GM12878 (cell line): ENCODE data around the gene CNTN6. TPM values are rescaled to one million over a fixed set of nuclear protein-coding genes. Genes with fewer than 3 reads are reported as not detected.

Experiments used
- ATAC-seq: fragments of 200-7000 bp; cut with Tn5 transposase; 3 replicates; pipeline ENCODE4 v1.9.1; 2020; ENCODE audit warnings: mild to moderate bottlenecking, moderate library complexity
- BruUV-seq: library from RNA; stranded (reverse); fragments of 400-500 nt; replicated peaks from 2 replicates; lab custom pipeline; 2021; lab: Mats Ljungman, UMichigan
- CTCF ChIA-PET: fragments of 300-600 bp; sonication (Branson Sonifier 250); formaldehyde crosslinking; extraction: SDS; loops from one replicate; lab custom pipeline; 2021; ENCODE audit warnings: inconsistent platforms; lab: Yijun Ruan, JAX
- POLR2A ChIA-PET: fragments of 350-600 bp; formaldehyde crosslinking; extraction: SDS; loops from one replicate; lab custom pipeline; 2021; ENCODE audit warnings: inconsistent platforms; lab: Charles Lee
- RAD21 ChIA-PET: fragments of 300-600 bp; sonication (Branson Sonifier 250); formaldehyde crosslinking; loops from one replicate; lab custom pipeline; 2023; ENCODE audit warnings: antibody characterized with exemption; ENCODE audit not compliant: unreplicated experiment; lab: Charles Lee
- SMC1A ChIA-PET: fragments of 300-600 bp; sonication (Branson Sonifier 250); formaldehyde crosslinking; loops from one replicate; lab custom pipeline; 2023; ENCODE audit not compliant: unreplicated experiment, uncharacterized antibody; lab: Charles Lee
- DNase-seq: peaks from one replicate; pipeline ENCODE4 v3.0.0-alpha.2; 2011; ENCODE audit warnings: low read depth, low spot score
- FAIRE-seq: peaks from 3 replicates; lab custom pipeline; 2011; peaks lifted over from hg19 to GRCh38; lab: Jason Lieb, UNC
- H2AFZ ChIP-seq: 2 replicates; pipeline ENCODE4 v1.6.0; 2011; ENCODE audit warnings: low read depth, low read length, control low read depth; ENCODE audit not compliant: control insufficient read depth
- H3K27ac ChIP-seq: 2 replicates; pipeline ENCODE4 v1.5.1; 2011; ENCODE audit warnings: control low read depth; ENCODE audit not compliant: control insufficient read depth, insufficient read depth
- H3K27me3 ChIP-seq, 2 experiments: replicated peaks in 1 of 2; 2 replicates each; pipeline versions ENCODE4 v1.6.0 to v1.6.1; 2011; ENCODE audit warnings: low read length in 1 of 2; ENCODE audit not compliant: control insufficient read depth in 2 of 2, insufficient read depth in 2 of 2
- H3K36me3 ChIP-seq, 2 experiments: 2 replicates each; pipeline ENCODE4 v1.5.1; 2011; ENCODE audit warnings: low read length in 1 of 2; ENCODE audit not compliant: control insufficient read depth in 2 of 2, insufficient read depth in 2 of 2
- H3K4me1 ChIP-seq: 2 replicates; pipeline ENCODE4 v1.6.1; 2011; ENCODE audit warnings: mild to moderate bottlenecking, low read length, moderate library complexity, mixed read lengths; ENCODE audit not compliant: control insufficient read depth, insufficient read depth
- H3K4me2 ChIP-seq: 2 replicates; pipeline ENCODE4 v1.6.0; 2011; ENCODE audit warnings: control low read depth; ENCODE audit not compliant: control insufficient read depth, insufficient read depth
- H3K4me3 ChIP-seq: fragments of 200-600 bp; sonication (generic); 2 replicates; pipeline ENCODE4 v1.5.1; 2016
- H3K79me2 ChIP-seq: 2 replicates; pipeline ENCODE4 v1.6.0; 2011; ENCODE audit warnings: low read length; ENCODE audit not compliant: control insufficient read depth, insufficient read depth
- H3K9ac ChIP-seq: 2 replicates; pipeline ENCODE4 v1.8.0; 2011; ENCODE audit warnings: low read length, control low read depth, mixed read lengths; ENCODE audit not compliant: control insufficient read depth, insufficient read depth
- H3K9me3 ChIP-seq: replicated peaks from 3 replicates; pipeline ENCODE4 v1.5.1; 2011; ENCODE audit warnings: mild to moderate bottlenecking, low read length; ENCODE audit not compliant: control insufficient read depth, insufficient read depth
- H4K20me1 ChIP-seq: 2 replicates; pipeline ENCODE4 v1.6.0; 2011; ENCODE audit not compliant: control insufficient read depth, insufficient read depth
- EGR1 ChIP-seq, 2 experiments: IDR thresholded peaks; 1 replicate in 1 of 2; 2 replicates in 1 of 2; pipeline ENCODE4 v1.6.1; 2011 to 2012; ENCODE audit warnings: low read depth in 2 of 2, low read length in 2 of 2, borderline replicate concordance in 1 of 2, mild to moderate bottlenecking in 1 of 2, moderate library complexity in 1 of 2
- HDAC2 ChIP-seq: fragments of 200-600 bp; sonication (generic); IDR thresholded peaks from 2 replicates; pipeline ENCODE4 v1.6.1; 2017
- PKNOX1 ChIP-seq: fragments of 450-650 bp; IDR thresholded peaks from 2 replicates; pipeline ENCODE4 v1.6.1; 2016; ENCODE audit warnings: mild to moderate bottlenecking
- SMC3 ChIP-seq: IDR thresholded peaks from 2 replicates; pipeline ENCODE4 v1.6.1; 2011; ENCODE audit warnings: low read length, improper control_type of control experiment, borderline replicate concordance
- ZBTB4 ChIP-seq: fragments of 450-650 bp; formaldehyde crosslinking; IDR thresholded peaks from 2 replicates; pipeline ENCODE4 v1.4.0; 2022; ENCODE audit warnings: mild to moderate bottlenecking, moderate library complexity
- ZNF217 ChIP-seq: fragments of 450-650 bp; IDR thresholded peaks from 2 replicates; pipeline ENCODE4 v1.6.1; 2017; ENCODE audit warnings: antibody characterized with exemption, mild to moderate bottlenecking
- WGBS: methylation state at CpG from one replicate; pipeline ENCODE4 v1.1.6; 2016; ENCODE audit warnings: low lambda C conversion rate; ENCODE audit not compliant: insufficient replicate concordance, insufficient coverage; ENCODE audit errors: missing lambda C conversion rate; 5-methylcytosine and 5-hydroxymethylcytosine counted together
- in situ Hi-C: fragments of 300-500 bp; cut with MboI; formaldehyde crosslinking; loops from 9 replicates; pipeline ENCODE4 v1.14.3; 2018; ENCODE audit warnings: mixed read lengths
- intact Hi-C: fragments of 100-400 bp; cut with micrococcal nuclease; formaldehyde crosslinking; loops from one replicate; pipeline ENCODE4 v1.14.2; 2022; ENCODE audit not compliant: unreplicated experiment
- polyA plus RNA-seq, 11 experiments: library from polyadenylated mRNA; depleted of rRNA in 4 of 11; unstranded in 6 of 11; stranded (reverse) in 5 of 11; fragments of >200 nt; fragmentation: Nextera tagmentation in 4 of 11; fragmentation: Illumina TruSeq in 1 of 11; extraction: Ambion mirVana in 4 of 11; extraction: Trizol in 1 of 11; gene quantifications; 1 replicate in 1 of 11; 2 replicates in 10 of 11; pipeline versions ENCODE4 v1.2.1 to v1.2.3, GENCODE V29; 2011 to 2016; ENCODE audit warnings: inconsistent platforms in 2 of 11, missing spikeins in 2 of 11, low read depth in 1 of 11
- total RNA-seq, 4 experiments: library from RNA; depleted of rRNA in 3 of 4; stranded (reverse); fragments of >200 nt in 3 of 4; fragmentation: Illumina TruSeq in 1 of 4; extraction: Trizol in 1 of 4; gene quantifications; 2 replicates each; pipeline versions ENCODE4 v1.2.1 to v1.2.3, GENCODE V29; 2013 to 2021
- TF ChIP-seq, protein P1 (sequence below), 3 experiments: IDR thresholded peaks in 2 of 3; conservative IDR thresholded peaks in 1 of 3; 2 replicates each; pipeline ENCODE4 v1.5.1; 2011; ENCODE audit warnings: low read depth in 3 of 3, low read length in 3 of 3, mild to moderate bottlenecking in 3 of 3, control low read depth in 2 of 3, moderate library complexity in 2 of 3, inconsistent platforms in 1 of 3, mixed read lengths in 1 of 3; ENCODE audit not compliant: control insufficient read depth in 2 of 3, insufficient read depth in 1 of 3; ENCODE audit errors: extremely low read depth in 1 of 3

The CNTN6 gene
- total and polyA plus RNA-seq, 10 of the 15 experiments (the other 5 are each of a cell fraction or from before 2014, with no cell fraction given), result not detected

DNA sequence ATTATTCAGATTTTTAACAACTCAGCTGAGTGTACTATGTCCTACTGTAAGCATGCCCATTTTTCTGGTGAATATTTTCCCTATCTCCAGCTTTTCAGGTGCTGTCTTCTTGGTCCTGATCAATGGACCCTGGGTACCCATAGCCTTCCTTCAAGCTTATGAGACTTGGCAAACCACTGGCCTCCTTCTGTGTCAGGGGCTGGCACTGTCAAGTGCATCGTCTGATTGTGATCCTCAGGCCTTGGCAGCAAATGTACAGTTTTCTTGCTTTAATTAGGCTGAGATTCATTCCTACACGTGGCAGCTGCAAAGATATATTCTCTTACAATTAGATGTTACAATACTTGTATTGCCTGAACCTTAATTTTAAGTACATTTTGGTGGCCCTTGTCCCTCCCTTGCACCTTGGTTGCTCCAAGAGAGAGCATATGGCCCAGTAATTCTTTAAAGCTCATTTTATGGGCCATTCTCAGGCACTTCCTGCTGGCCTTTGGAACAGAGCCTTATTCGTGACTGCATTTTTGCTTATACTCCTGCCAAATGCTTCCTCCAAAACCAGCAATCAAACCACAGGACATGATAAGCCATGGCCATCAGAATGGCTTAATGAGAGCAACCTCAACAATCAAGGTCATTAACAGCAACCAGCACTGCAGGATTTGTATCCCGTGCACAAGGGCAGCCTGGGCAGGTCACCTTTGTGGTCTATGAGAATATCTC is 179.9 kb downstream of the CNTN6 start:
- no TSS peak for BruUV-seq
- Histone ChIP-seq H3K27me3 (no peaks in the 10 kb centered on the region), H2AFZ (no peak overlapping the region), H3K27ac (no peak overlapping the region), H3K4me1 (no peaks in the 10 kb centered on the region), H3K4me2 (no peak overlapping the region), H3K4me3 (no peak overlapping the region), H3K79me2 (no peaks in the 10 kb centered on the region), H4K20me1 (no peaks in the 10 kb centered on the region), H3K9me3 (no peaks in the 10 kb centered on the region), H3K9ac (no peak overlapping the region), H3K36me3 (no peaks in the 10 kb centered on the region)
- TF ChIP-seq HDAC2, result no peak
- SMC1A ChIA-PET, result interaction anchor here (0.5 kb wide), 1 partner anchor 671 kb away, joined by 3 read pairs; no protein-coding TSS in a partner anchor
- ATAC-seq, result no peak
- POLR2A ChIA-PET, result no interaction called here
- RAD21 ChIA-PET, result no interaction called here
- CTCF ChIA-PET, result no interaction called here
- in situ Hi-C loops, result no loop called here
- 10% methylated on average over 4 of the region's 4 CpGs for WGBS
- intact Hi-C loops, result loop anchor here (10.0 kb wide), 1 partner anchor 712 kb away; no protein-coding TSS in a partner anchor
- DNase-seq, result no peak
- FAIRE-seq, result no peak

- no peak overlapping the region for H3K4me2 ChIP-seq
- no peak overlapping the region for H3K9ac ChIP-seq
- 18% methylated on average over 4 of the region's 4 CpGs for WGBS
- intact Hi-C loops (loop anchor here (10.0 kb wide), 1 partner anchor 709 kb away; no protein-coding TSS in a partner anchor), in situ Hi-C loops (no loop called here)
- no peak overlapping the region for H3K4me3 ChIP-seq
- no peak for DNase-seq
- peak; percentile 71 for ATAC-seq
- ChIA-PET SMC1A (interaction anchor here (1.0 kb wide), 2 partner anchors 12 to 44 kb away, joined by 3 read pairs; no protein-coding TSS in a partner anchor), CTCF (interaction anchor here (0.8 to 1.3 kb wide), 4 partner anchors 14 to 1646 kb away, joined by 3 to 4 read pairs (median 3); no protein-coding TSS in a partner anchor), RAD21 (interaction anchor here (1.0 kb wide), 1 partner anchor 1646 kb away, joined by 3 read pairs; no protein-coding TSS in a partner anchor), POLR2A (no interaction called here)
- peak; percentile 31 for FAIRE-seq
- H3K4me1 ChIP-seq, result no peaks in the 10 kb centered on the region
- H2AFZ ChIP-seq, result no peak overlapping the region
- H4K20me1 ChIP-seq, result no peaks in the 10 kb centered on the region
- H3K79me2 ChIP-seq, result no peaks in the 10 kb centered on the region
- no peaks in the 10 kb centered on the region for H3K36me3 ChIP-seq
- no peak overlapping the region for H3K27ac ChIP-seq
- H3K27me3 ChIP-seq, result no peaks in the 10 kb centered on the region
- BruUV-seq, result no TSS peak
- no peaks in the 10 kb centered on the region for H3K9me3 ChIP-seq
- TF ChIP-seq, protein P1, sequence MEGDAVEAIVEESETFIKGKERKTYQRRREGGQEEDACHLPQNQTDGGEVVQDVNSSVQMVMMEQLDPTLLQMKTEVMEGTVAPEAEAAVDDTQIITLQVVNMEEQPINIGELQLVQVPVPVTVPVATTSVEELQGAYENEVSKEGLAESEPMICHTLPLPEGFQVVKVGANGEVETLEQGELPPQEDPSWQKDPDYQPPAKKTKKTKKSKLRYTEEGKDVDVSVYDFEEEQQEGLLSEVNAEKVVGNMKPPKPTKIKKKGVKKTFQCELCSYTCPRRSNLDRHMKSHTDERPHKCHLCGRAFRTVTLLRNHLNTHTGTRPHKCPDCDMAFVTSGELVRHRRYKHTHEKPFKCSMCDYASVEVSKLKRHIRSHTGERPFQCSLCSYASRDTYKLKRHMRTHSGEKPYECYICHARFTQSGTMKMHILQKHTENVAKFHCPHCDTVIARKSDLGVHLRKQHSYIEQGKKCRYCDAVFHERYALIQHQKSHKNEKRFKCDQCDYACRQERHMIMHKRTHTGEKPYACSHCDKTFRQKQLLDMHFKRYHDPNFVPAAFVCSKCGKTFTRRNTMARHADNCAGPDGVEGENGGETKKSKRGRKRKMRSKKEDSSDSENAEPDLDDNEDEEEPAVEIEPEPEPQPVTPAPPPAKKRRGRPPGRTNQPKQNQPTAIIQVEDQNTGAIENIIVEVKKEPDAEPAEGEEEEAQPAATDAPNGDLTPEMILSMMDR (IDR thresholded peaks at IDR 0.05 in 2 of 3, conservative IDR thresholded peaks at IDR 0.05 in 1 of 3; ENCODE audit: control insufficient read depth in 2 of 3, extremely low read depth in 1 of 3, insufficient read depth in 1 of 3, low read depth in 3 of 3, low read length in 3 of 3), result peak; percentile 35 to 53 (median 39); a peak in 4 of 6 replicates
- TF ChIP-seq SMC3 (peak; percentile 15; the same call in 1 of the 2 replicates), ZNF217 (no peak), PKNOX1 (peak; percentile 51; the same call in 1 of the 2 replicates), ZBTB4 (no peak), EGR1 (IDR thresholded peaks at IDR 0.05; ENCODE audit: borderline replicate concordance in 1 of 2, low read depth in 2 of 2, low read length in 2 of 2) (no peak)
Measured at GRCh38 chr3:1275495-1275894, 182.7 kb downstream of the CNTN6 start.
